A673 (cell line): Measurements from ENCODE around the gene DPH1.

Experiments
- CTCF ChIP-seq: fragments of 300-800, 200-600 bp; sonication (generic); conservative IDR thresholded peaks from 2 replicates; pipeline ENCODE4 v1.5.1; 2017; ENCODE audit warnings: low read depth, mild to moderate bottlenecking, antibody characterized with exemption, low read length, moderate library complexity, mixed read lengths
- EZH2 ChIP-seq: fragments of 200-600 bp; sonication (generic); IDR thresholded peaks from 2 replicates; pipeline ENCODE4 v1.6.1; 2017; ENCODE audit warnings: borderline replicate concordance, low read depth, mild to moderate bottlenecking, mixed read lengths, antibody characterized with exemption, low read length; ENCODE audit not compliant: poor library complexity, severe bottlenecking

- no peak for TF ChIP-seq CTCF
- no peak for TF ChIP-seq EZH2
Measured at GRCh38 chr17:2020721-2021120, 9.2 kb upstream of the DPH1 start.
